MM.1S (cell line): Measurements from ENCODE around the gene STMN3.

Source experiments
- DNase-seq: peaks from one replicate; pipeline ENCODE4 v3.0.0-alpha.2; 2015
- H2AFZ ChIP-seq: fragments of 300-600 bp; sonication (generic); 2 replicates; pipeline ENCODE4 v1.6.0; 2016; ENCODE audit warnings: antibody characterized with exemption, low read length
- H3F3A ChIP-seq: fragments of 300-600 bp; sonication (generic); 2 replicates; pipeline ENCODE4 v1.6.1; 2016; ENCODE audit warnings: mild to moderate bottlenecking, antibody characterized with exemption, low read length, moderate library complexity, mixed read lengths; ENCODE audit not compliant: insufficient read depth
- H3K27ac ChIP-seq: fragments of 300-600 bp; sonication (generic); 2 replicates; pipeline ENCODE4 v1.5.1; 2016; ENCODE audit warnings: mild to moderate bottlenecking, low read length
- H3K27me3 ChIP-seq: fragments of 300-600 bp; sonication (generic); replicated peaks from 2 replicates; pipeline ENCODE4 v1.6.0; 2016; ENCODE audit warnings: low read length; ENCODE audit not compliant: insufficient read depth
- H3K36me3 ChIP-seq: fragments of 300-600 bp; sonication (generic); replicated peaks from 2 replicates; pipeline ENCODE4 v1.6.1; 2016; ENCODE audit warnings: mild to moderate bottlenecking, low read length, mixed read lengths; ENCODE audit not compliant: insufficient read depth
- H3K4me1 ChIP-seq: fragments of 300-600 bp; sonication (generic); 2 replicates; pipeline ENCODE4 v1.6.1; 2016; ENCODE audit warnings: low read length, mixed read lengths
- H3K4me2 ChIP-seq: fragments of 300-600 bp; sonication (generic); 2 replicates; pipeline ENCODE4 v1.6.0; 2016; ENCODE audit warnings: low read depth, low read length
- H3K4me3 ChIP-seq: fragments of 300-600 bp; sonication (generic); 2 replicates; pipeline ENCODE4 v1.5.1; 2016; ENCODE audit warnings: low read length, mixed read lengths
- H3K79me2 ChIP-seq: fragments of 300-600 bp; sonication (generic); 2 replicates; pipeline ENCODE4 v1.6.1; 2016; ENCODE audit warnings: mixed run types, low read length, mixed read lengths
- H3K9ac ChIP-seq: fragments of 300-600 bp; sonication (generic); 2 replicates; pipeline ENCODE4 v1.6.1; 2016; ENCODE audit warnings: low read length, mixed read lengths
- H3K9me2 ChIP-seq: fragments of 300-600 bp; sonication (generic); replicated peaks from 2 replicates; pipeline ENCODE4 v1.6.1; 2016; ENCODE audit warnings: mild to moderate bottlenecking, low read length, mixed read lengths; ENCODE audit not compliant: insufficient read depth
- H3K9me3 ChIP-seq: fragments of 300-600 bp; sonication (generic); replicated peaks from 2 replicates; pipeline ENCODE4 v1.6.1; 2016; ENCODE audit warnings: mild to moderate bottlenecking, low read length, mixed read lengths; ENCODE audit not compliant: insufficient read depth
- H4K20me1 ChIP-seq: fragments of 300-600 bp; sonication (generic); 2 replicates; pipeline ENCODE4 v1.6.1; 2016; ENCODE audit warnings: mild to moderate bottlenecking, low read length, moderate library complexity, mixed read lengths; ENCODE audit not compliant: insufficient read depth
- CTCF ChIP-seq: fragments of 300-600 bp; sonication (generic); IDR thresholded peaks from 2 replicates; pipeline ENCODE4 v1.5.1; 2016; ENCODE audit warnings: antibody characterized with exemption, low read length, mixed read lengths
- EZH2 ChIP-seq: fragments of 300-600 bp; sonication (generic); optimal IDR thresholded peaks from 2 replicates; pipeline ENCODE3; 2017; ENCODE audit warnings: low read depth, mild to moderate bottlenecking, antibody characterized with exemption, low read length, mixed read lengths
- EZH2phosphoT487 ChIP-seq: fragments of 300-600 bp; sonication (generic); IDR thresholded peaks from 2 replicates; pipeline ENCODE4 v1.6.1; 2018; ENCODE audit warnings: antibody characterized with exemption, low read length

Gene STMN3

GRCh38 chr20:63595416-63596127 lies 57.7 kb downstream of the STMN3 start:
- no peaks in the 10 kb centered on the region for H3K9me2 ChIP-seq
- DNase-seq, result no peak
- no peaks in the 10 kb centered on the region for H3K27me3 ChIP-seq
- no peak overlapping the region for H3K4me2 ChIP-seq
- no peaks in the 10 kb centered on the region for H3K9me3 ChIP-seq
- H3F3A ChIP-seq, result no peaks in the 10 kb centered on the region
- no peaks in the 10 kb centered on the region for H3K79me2 ChIP-seq
- no peak overlapping the region for H2AFZ ChIP-seq
- no peak overlapping the region for H3K9ac ChIP-seq
- H3K27ac ChIP-seq, result no peak overlapping the region
- no peaks in the 10 kb centered on the region for H3K4me1 ChIP-seq
- no peaks in the 10 kb centered on the region; the same call in 1 of the 2 replicates for H3K36me3 ChIP-seq
- TF ChIP-seq EZH2, result no peak
- no peak for TF ChIP-seq CTCF
- TF ChIP-seq EZH2phosphoT487, result no peak
- no peak overlapping the region for H3K4me3 ChIP-seq
- H4K20me1 ChIP-seq, result no peaks in the 10 kb centered on the region

GRCh38 chr20:63594043-63594561 lies 59.1 kb downstream of the STMN3 start:
- TF ChIP-seq CTCF (no peak), EZH2 (no peak), EZH2phosphoT487 (no peak)
- Histone ChIP-seq H3K79me2 (no peaks in the 10 kb centered on the region), H3K4me1 (no peaks in the 10 kb centered on the region), H3K4me3 (no peak overlapping the region), H3F3A (no peaks in the 10 kb centered on the region), H3K4me2 (no peak overlapping the region), H3K9ac (no peak overlapping the region), H2AFZ (no peak overlapping the region), H3K9me3 (no peaks in the 10 kb centered on the region), H3K27me3 (no peaks in the 10 kb centered on the region), H4K20me1 (no peaks in the 10 kb centered on the region), H3K9me2 (no peaks in the 10 kb centered on the region), H3K27ac (no peak overlapping the region), H3K36me3 (no peaks in the 10 kb centered on the region; the same call in 1 of the 2 replicates)
- DNase-seq, result no peak

GRCh38 chr20:63592661-63593060 lies 60.6 kb downstream of the STMN3 start:
- H3K36me3 ChIP-seq, result no peaks in the 10 kb centered on the region
- no peak overlapping the region for H2AFZ ChIP-seq
- H3K4me2 ChIP-seq, result no peak overlapping the region
- no peak for TF ChIP-seq EZH2phosphoT487
- TF ChIP-seq CTCF, result no peak
- no peak for TF ChIP-seq EZH2
- no peak overlapping the region for H3K27ac ChIP-seq
- no peaks in the 10 kb centered on the region for H3K9me2 ChIP-seq
- no peaks in the 10 kb centered on the region for H3K4me1 ChIP-seq
- DNase-seq, result no peak
- no peaks in the 10 kb centered on the region for H3F3A ChIP-seq
- no peaks in the 10 kb centered on the region for H3K27me3 ChIP-seq
- no peak overlapping the region for H3K9ac ChIP-seq
- no peaks in the 10 kb centered on the region for H4K20me1 ChIP-seq
- H3K79me2 ChIP-seq, result no peaks in the 10 kb centered on the region
- H3K4me3 ChIP-seq, result no peak overlapping the region
- H3K9me3 ChIP-seq, result no peaks in the 10 kb centered on the region
